GM18951 (cell line): ENCODE data around the gene RAD51B.

ENCODE experiments used
- POLR2A ChIP-seq: IDR thresholded peaks from 4 replicates; pipeline ENCODE4 v1.6.1; 2011; ENCODE audit warnings: mild to moderate bottlenecking; ENCODE audit not compliant: insufficient read length, insufficient read depth; ENCODE audit errors: extremely low read depth
- in situ Hi-C: fragments of 300-500 bp; cut with MboI; formaldehyde crosslinking; loops from one replicate; pipeline ENCODE4 v1.12.0; 2022; ENCODE audit warnings: low sequenced_read_pairs, mixed read lengths, inconsistent platforms; ENCODE audit not compliant: unreplicated experiment

The RAD51B gene

DNA sequence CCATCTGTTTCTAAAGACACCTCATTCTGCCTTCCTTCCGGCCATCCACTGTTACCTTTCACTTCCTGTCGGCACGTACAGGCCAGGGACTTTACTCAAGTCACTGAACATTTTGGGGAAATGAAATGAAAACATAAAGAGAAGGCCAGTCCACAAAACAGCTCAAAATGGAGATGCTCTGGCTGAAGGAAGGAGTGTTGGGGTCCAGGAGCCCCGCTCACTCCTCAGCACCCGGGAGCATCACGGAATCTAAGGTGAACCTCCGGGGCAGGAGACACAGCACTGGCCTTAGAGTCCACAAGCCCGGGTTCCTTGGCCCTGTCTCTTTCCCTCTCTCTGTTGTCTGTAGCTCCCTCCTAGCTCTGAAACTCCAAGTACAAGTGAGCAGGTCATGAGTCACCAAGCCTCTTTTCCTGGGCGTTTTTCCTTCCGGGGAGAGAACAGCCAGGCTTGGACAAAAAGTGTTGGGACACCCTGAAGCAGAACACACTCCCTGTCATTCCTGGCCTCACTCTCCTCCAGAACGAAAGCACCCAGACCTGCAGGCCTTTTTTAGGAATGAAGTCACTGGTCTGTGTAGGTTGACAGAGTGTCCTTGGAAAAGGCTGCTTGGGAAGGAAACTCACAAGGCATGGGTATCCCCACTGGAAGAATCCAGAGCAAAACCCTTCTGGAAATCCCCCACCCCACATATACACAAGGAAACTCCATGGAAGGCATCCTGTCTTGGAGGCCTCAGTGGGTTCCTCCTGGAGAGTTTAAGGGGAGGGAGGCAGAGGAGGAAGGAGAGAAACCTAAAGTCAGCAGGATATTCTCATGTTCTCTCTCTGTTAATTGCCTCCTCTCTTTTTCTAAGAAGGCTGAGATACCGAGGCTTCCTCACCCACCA is 728.0 kb downstream of the RAD51B start:
- in situ Hi-C loops, result no loop called here
- TF ChIP-seq POLR2A, result no peak

DNA sequence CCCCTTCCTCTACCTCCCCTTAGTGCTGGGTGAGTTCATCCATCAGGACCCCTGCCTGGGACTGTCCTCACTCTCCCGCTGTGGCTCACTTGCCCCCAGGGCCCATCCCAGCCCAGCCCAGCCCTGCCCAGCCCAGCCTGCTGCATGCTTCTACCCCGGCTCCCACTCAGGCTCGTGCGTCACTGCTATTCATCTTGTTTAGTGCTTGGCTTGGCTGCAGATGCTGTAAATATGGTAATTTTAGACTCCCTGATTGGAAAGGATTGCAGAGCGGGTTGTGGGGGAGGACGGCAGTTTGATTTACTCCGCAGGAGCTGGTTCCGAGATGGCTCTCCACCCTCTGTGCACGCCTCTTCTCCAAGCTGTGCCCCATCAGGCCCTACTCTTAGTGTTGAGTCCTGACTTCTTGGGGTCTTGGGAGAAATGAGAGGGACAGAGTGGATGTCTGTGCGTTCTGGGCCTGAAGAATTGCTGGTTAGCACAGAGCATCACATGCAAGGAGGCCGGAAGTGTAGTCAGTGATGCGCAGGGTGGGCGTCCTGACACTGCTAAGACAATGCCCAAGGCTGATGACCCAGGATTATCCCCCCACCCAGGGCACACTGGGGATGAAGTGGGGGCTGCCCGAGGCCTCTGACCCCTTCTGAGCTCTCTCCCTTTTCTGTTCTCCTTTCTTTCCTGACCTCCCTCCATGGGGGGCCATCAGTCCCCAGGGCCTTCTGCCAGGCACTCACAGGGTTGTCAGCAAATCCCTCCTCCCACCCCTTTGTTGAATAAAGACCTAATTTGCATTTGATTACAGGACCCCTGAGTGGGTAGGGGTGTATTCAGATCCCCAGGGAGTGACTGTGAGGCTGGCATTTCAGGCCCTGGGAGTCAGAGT is 728.9 kb downstream of the RAD51B start:
- no peak for TF ChIP-seq POLR2A
- in situ Hi-C loops, result no loop called here

DNA sequence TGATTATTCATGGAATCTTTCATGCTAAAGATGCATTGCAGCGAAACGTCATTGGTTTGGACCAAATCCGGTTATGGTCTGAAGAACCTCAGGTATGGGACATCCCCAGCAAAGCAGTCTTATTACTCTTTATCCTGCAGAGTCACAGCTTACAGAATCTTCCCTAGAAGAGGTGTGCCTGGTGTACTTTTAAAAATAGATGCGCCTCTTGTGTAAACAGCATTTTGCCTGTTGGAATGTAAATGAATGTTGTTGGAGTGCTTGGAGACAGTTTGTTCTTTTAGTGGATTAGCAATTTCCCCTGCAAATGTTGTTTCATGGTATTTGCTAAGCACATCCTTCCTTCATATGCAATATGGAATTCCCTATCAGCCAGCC is 730.7 kb downstream of the RAD51B start:
- in situ Hi-C loops, result no loop called here
- TF ChIP-seq POLR2A, result no peak

DNA sequence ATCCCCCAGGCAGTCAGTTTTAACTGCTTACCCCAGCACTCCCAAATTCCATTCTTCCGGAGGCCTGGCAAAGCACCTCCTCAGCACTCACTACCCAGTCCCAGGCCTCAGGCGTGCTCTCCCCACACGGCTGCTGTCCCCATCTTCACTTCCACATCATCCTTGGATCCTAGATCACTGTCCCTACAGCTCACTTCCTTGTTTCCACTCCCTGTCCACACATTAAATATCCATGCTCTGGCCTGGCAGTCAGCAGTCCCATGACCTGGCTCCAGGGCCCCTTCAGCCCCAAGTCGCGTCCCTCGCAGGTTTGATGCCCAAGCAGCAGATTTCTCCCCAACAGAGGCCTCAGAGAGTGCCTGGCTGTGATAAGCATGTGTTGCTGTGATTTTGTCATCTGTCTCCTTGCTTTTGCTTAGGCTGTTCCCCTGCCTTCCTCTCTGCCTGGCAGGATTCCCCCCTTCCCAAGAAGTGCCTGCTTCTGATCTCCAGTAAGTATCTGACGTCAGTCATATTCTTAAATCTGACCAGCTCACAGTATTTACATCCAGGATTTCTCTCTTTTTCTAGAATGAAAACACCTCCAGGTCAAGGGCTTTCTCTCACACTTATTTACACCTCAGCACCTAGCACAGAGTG is 731.6 kb downstream of the RAD51B start:
- TF ChIP-seq POLR2A, result no peak
- in situ Hi-C loops, result no loop called here

DNA sequence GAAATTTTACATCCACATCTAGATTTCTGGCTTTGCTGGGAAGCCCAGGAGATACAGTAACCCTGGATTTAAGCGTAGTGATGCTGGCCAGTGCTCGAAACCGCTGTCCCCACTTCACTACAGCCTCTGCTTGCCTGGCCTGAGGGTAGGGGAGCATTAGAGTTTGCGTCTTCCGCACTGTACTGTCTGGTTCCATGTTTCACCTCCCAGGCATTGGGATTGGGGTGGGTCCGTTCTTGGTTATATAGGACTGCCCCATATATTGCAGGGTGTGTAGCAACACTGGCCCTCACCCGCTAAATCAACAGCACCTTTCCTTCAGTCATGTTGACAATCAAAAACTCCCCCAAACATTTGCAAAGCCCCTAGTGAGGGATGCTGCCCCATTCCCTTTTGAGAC is 732.5 kb downstream of the RAD51B start:
- in situ Hi-C loops, result no loop called here
- no peak for TF ChIP-seq POLR2A

DNA sequence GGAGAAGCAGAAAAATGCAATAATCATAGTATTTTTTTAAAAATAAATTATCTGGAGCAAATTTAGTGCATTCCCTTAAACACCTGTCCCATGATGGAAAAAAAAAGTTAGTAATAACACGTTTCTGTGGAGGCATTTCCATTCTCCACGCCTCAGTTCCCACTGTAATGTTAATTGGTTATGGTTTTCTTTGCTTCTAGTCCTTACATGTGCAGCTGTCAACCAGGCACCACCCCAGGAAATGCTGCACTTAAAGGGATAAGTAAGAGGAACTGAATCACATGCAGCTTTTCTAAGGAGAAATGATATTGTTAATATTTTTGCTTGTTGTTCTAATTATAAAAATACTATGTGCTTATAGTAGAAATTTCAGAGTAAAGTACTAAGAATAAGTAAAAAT is 733.0 kb downstream of the RAD51B start:
- in situ Hi-C loops, result no loop called here
- no peak for TF ChIP-seq POLR2A

DNA sequence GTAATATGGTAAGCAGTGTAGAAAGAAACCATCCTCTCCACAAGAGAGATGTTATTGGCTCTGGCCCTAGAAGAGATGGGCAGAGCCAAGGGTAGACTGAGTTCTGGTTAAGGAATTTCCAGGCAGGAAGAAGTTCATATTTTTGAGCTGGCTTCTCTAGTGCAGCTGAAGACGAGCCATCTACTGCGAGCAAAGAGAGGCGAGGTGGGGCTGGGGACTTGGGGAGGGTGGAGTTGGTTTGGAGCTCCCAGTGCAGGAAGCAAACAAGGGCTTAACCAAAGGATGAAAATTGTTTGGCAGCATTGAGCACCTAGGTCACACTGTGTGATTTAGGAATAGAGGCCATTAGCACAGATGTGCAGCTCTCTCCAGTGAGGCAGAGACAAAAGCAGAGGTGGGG is 733.7 kb downstream of the RAD51B start:
- in situ Hi-C loops, result no loop called here
- no peak for TF ChIP-seq POLR2A

DNA sequence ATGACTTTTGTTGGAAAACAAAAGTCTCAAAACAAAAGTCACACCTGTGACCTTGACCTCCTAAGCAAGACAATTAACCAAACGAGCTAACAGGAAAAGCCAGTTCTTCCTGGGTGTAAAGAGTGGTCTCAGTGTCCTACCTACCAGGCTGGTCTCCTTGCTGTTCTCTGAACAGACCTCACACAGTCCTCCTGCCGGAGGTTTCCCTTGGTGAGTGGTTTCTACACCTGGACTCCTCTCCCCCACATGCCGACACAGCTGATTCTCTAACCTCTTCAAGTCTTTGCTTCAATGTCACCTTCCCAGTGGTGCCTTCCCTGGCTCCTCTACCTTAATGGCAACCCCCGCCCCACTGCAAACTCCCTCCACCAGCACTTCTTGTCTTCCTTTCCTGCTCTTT is 734.7 kb downstream of the RAD51B start:
- TF ChIP-seq POLR2A, result no peak
- in situ Hi-C loops, result no loop called here

DNA sequence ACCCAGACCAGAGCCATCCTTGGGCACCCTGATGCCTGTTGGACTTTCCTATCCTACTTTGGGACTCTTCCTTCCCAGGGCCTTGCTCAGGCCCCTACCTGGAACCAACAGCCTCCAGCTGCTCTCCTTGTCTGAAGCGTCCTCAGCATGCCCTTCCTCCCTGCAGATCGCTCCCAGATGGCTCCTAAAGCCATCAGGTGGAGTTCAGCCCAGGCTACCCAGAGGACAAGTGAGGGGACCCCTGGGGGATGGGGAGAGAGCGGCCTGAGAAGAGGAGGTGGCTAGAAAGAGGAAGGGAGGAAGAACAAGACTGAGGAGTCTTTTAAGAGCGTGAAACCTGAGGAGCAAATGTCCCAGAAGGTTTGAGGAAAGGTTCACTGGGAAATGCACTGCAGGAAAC is 736.7 kb downstream of the RAD51B start:
- in situ Hi-C loops, result no loop called here

DNA sequence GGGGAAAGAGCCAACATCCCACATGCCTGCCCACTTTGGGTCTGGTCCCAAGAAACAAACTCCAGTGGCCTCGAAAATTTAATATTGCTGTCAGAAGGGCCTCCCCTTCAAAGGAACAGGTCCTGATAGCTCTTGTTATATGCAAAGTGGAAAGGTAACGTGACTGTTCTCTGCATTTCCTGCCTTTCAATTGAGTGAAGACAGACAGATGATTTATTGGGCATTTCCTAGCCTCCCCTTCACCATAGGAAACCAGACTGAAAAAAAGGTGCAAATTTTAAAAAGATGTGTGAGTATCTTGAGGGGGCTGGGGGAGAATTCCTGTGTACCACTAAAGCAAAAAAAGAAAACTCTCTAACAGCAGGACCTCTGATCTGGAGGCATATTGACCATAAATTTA is 738.1 kb downstream of the RAD51B start:
- in situ Hi-C loops, result no loop called here
- TF ChIP-seq POLR2A, result no peak

More for the DNA sequence above, 736.7 kb downstream of the RAD51B start:
- no peak for TF ChIP-seq POLR2A

DNA sequence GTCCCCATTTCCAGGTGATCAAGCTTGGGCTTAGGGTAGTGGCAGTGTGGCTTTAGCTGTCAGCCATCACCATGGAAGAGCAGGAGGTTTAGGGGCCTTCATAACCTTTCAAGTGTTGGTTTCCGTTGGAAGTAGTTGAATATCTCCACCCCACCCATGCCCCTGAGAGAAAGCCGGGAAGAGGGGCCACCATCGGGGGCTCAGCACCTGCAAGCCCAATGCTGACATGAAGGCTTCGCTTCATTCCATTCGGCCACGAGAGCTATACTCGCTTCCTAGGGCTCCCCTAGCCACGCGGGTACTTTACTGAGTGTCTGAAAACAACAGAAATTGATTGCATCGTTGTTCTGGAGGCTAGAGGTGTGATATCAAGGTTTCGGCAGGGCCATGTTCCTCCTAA is 738.5 kb downstream of the RAD51B start:
- TF ChIP-seq POLR2A, result no peak
- in situ Hi-C loops, result no loop called here

DNA sequence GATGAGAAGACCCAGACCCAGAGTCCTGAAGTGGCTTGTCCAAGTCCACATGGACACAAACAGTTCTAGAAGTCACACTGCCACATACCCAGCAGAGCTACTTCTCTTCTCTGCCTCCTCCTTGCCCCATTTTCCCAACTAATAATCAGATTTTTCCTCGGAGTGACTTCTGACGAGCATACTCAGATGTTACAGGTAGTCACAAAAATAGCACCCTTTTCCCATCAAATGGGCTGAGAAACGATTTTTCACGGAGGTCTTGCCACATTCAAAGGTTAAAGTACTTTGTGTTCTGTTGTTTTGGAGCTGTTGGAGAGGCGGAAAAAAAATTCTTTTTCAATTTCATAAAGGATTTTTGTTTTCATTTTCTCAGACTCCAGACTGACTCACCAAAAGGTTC is 740.4 kb downstream of the RAD51B start:
- in situ Hi-C loops, result no loop called here
- no peak for TF ChIP-seq POLR2A

DNA sequence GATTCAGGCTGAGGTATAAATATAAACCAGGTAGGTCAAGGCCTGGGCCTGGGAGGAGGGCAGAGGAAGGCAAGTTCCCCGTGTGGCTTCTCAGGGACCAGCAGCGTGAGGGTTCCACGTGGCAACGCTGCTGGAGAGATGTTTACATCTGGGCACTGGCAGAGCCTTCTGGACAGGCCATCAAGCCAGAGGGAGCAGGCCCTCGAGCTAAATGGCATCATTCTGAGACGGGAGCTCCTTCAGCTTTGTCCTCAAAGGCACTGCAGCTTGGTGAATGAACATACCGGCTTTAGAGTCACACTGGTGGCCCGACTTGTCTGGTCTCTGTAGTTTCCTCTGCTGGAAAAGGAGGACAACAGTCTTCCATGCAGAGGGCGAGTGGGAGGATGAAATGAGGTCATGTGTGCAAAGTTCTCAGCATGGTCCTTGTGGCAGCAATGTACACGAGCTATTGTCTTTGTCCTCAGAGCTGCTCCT is 742.0 kb downstream of the RAD51B start:
- in situ Hi-C loops, result no loop called here
- TF ChIP-seq POLR2A, result no peak

DNA sequence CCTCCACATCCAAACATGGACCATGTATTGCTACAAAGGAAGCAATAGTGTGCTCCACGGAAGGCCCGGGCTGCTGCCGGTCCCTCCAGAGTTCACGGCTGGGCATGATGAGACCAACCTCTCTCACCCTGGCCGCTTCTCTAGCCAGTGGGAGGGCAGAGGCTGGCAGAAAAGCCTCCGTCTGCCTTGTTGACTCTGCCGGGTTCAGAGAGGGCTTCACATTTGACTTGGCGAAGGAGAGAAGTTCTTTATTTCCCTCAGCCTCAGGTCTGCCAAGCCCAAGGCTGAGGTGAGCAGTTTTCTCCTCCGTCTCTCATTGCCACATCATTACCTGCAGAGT is 743.3 kb downstream of the RAD51B start:
- TF ChIP-seq POLR2A, result no peak
- in situ Hi-C loops, result no loop called here
